HL-60/S4 treated with retinoic acid at 250 ng/mL for 4 days and 3 days (cell line): Measurements from ENCODE around the gene ARHGAP45.

ENCODE experiments used
- in situ Hi-C: fragments of 300-500 bp; cut with MboI; formaldehyde crosslinking; loops from 2 replicates; pipeline ENCODE4 v1.7.0; 2022; ENCODE audit warnings: low sequenced_read_pairs

The ARHGAP45 gene

GRCh38 chr19:1039646-1040475, 27.1 kb upstream of the ARHGAP45 start, which contains the start of gene ABCA7:
Gene ABCA7 (plus strand): TSS chr19:1040107. CDS start chr19:1041362, 1,255 bp downstream.
- in situ Hi-C loops, result no loop called here

GRCh38 chr19:1040476-1041271, 26.3 kb upstream of the ARHGAP45 start:
- in situ Hi-C loops, result no loop called here

GRCh38 chr19:1041272-1041834, 25.6 kb upstream of the ARHGAP45 start:
- in situ Hi-C loops, result no loop called here

DNA sequence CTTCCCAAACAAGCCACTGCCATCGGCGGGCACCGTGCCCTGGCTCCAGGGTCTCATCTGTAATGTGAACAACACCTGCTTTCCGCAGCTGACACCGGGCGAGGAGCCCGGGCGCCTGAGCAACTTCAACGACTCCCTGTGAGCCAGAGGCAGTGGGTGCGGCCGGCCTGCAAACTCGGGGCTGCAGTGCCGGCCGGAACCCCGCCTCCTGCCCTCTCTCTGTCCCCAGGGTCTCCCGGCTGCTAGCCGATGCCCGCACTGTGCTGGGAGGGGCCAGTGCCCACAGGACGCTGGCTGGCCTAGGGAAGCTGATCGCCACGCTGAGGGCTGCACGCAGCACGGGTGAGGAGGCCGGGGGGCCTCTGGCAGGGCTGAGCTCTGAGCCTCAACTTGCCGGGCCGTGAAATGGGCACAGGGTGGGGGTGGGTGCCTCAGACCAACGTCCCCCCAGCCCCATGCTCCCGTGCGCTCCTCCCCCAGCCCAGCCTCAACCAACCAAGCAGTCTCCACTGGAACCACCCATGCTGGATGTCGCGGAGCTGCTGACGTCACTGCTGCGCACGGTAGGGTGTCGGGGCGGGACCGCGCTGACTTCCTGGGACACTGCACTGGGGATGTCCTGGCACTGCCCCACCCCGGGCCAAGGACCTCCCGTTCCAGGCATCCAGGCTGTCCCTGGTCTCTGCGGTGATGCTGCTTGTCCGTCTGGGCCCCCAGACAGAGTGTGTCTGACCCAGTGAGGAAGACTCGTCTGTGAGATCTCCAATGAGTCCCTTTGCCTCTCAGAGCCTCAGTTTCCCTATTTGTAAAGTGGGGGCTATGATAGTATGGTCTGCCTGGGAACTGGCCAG, 24.9 kb upstream of the ARHGAP45 start:
- in situ Hi-C loops, result no loop called here

DNA sequence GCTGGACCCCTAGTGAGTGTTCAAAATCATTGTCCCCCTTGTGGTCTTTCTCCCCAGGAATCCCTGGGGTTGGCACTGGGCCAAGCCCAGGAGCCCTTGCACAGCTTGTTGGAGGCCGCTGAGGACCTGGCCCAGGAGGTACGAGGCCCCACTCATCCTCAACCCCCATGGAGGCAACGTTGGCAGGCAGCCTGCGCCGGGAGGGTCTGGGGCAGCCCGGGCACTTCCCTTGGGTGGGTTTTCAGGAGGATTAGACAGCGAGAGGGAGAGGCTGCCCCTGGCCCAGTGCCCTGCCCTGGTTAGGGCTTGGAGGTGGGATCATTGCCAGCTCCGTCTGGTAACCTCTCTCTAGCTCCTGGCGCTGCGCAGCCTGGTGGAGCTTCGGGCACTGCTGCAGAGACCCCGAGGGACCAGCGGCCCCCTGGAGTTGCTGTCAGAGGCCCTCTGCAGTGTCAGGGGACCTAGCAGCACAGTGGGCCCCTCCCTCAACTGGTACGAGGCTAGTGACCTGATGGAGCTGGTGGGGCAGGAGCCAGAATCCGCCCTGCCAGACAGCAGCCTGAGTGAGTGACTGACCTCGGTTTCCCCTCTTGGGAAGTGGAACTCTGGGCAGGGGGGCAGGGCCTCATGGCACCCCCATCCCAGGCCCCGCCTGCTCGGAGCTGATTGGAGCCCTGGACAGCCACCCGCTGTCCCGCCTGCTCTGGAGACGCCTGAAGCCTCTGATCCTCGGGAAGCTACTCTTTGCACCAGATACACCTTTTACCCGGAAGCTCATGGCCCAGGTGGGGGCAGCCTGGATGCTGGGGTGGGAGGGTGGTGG, 24.1 kb upstream of the ARHGAP45 start:
- in situ Hi-C loops, result no loop called here

GRCh38 chr19:1045247-1045603, 21.7 kb upstream of the ARHGAP45 start:
- in situ Hi-C loops, result no loop called here

GRCh38 chr19:1046117-1046626, 20.8 kb upstream of the ARHGAP45 start:
- in situ Hi-C loops, result no loop called here

DNA sequence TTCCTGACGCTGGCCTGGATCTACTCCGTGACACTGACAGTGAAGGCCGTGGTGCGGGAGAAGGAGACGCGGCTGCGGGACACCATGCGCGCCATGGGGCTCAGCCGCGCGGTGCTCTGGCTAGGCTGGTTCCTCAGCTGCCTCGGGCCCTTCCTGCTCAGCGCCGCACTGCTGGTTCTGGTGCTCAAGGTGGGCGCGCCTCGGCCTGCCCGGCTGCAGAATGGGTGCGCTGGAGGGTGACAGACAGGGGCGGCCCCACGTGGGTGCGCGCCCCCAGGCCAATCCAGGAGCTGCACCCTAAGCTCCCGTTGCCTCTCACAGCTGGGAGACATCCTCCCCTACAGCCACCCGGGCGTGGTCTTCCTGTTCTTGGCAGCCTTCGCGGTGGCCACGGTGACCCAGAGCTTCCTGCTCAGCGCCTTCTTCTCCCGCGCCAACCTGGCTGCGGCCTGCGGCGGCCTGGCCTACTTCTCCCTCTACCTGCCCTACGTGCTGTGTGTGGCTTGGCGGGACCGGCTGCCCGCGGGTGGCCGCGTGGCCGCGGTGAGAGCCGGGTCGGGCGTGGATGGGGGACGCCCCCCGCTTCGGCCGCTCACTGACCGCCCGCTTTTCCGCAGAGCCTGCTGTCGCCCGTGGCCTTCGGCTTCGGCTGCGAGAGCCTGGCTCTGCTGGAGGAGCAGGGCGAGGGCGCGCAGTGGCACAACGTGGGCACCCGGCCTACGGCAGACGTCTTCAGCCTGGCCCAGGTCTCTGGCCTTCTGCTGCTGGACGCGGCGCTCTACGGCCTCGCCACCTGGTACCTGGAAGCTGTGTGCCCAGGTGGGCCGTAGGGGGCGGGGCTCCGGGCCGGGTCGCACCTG, 19.9 kb upstream of the ARHGAP45 start:
- in situ Hi-C loops, result no loop called here

GRCh38 chr19:1047696-1048147, 19.2 kb upstream of the ARHGAP45 start:
- in situ Hi-C loops, result no loop called here

DNA sequence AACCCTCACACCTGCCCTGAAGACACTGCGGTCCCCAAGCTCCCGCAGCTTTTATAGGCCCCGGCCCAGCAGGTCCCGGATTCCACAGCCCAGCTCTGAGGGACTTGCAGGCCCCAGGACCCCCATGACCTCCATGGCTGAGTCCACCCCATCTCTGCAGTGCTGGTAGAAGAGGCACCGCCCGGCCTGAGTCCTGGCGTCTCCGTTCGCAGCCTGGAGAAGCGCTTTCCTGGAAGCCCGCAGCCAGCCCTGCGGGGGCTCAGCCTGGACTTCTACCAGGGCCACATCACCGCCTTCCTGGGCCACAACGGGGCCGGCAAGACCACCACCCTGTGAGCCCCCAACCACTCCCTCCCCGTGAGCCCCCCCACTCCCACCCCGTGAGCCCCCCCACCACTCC, 17.9 kb upstream of the ARHGAP45 start:
- in situ Hi-C loops, result no loop called here

DNA sequence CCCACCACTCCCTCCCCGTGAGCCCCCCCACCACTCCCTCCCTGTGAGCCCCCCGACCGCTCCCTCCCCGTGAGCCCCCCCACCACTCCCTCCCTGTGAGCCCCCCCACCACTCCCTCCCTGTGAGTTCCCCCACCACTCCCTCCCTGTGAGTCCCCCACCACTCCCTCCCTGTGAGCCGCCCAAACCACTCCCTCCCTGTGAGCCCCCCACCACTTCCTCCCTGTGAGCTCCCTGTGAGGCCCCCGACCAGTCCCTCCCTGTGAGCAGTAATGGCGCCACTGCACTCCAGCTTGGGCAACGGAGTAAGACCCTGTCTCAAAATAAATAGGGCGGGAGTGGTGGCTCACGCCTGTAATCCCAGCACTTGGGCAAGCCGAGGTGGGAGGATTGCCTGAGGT, 17.2 kb upstream of the ARHGAP45 start:
- in situ Hi-C loops, result no loop called here

DNA sequence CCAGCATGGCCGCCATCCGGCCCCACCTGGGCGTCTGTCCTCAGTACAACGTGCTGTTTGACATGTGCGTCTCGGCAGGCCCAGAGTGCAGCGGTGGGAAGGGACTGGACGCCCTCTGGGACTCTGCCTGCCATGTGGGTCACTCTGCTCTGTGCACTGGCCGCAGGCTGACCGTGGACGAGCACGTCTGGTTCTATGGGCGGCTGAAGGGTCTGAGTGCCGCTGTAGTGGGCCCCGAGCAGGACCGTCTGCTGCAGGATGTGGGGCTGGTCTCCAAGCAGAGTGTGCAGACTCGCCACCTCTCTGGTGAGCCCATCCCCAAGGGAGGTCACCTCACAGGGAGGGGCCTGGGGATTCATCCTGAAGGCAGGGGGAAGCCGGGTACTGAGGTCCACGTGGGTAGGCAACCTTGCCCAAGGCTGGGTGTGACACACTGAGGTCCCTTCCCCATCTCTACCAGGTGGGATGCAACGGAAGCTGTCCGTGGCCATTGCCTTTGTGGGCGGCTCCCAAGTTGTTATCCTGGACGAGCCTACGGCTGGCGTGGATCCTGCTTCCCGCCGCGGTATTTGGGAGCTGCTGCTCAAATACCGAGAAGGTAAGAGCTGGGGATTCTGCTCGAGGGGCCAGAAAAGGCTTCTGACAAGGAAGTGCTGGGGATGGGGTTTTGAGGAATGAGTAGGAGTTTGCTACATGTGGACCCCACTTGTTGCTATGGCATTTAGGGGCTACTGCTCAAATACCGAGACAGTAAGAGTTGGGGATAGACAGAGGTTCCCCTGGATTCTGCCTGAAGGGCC, 15.8 kb upstream of the ARHGAP45 start:
- in situ Hi-C loops, result no loop called here

DNA sequence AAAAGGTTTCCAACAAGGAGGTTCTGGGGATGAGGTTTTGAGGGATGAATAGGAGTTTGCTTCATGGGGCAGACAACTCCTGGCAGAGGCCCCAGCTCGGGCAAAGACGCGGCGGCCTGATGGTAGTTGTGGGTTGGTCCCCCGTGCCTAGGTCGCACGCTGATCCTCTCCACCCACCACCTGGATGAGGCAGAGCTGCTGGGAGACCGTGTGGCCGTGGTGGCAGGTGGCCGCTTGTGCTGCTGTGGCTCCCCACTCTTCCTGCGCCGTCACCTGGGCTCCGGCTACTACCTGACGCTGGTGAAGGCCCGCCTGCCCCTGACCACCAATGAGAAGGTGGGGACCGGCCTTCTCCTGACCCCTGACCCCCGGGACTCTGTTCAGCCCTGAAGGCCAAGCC, 15.2 kb upstream of the ARHGAP45 start:
- in situ Hi-C loops, result no loop called here

DNA sequence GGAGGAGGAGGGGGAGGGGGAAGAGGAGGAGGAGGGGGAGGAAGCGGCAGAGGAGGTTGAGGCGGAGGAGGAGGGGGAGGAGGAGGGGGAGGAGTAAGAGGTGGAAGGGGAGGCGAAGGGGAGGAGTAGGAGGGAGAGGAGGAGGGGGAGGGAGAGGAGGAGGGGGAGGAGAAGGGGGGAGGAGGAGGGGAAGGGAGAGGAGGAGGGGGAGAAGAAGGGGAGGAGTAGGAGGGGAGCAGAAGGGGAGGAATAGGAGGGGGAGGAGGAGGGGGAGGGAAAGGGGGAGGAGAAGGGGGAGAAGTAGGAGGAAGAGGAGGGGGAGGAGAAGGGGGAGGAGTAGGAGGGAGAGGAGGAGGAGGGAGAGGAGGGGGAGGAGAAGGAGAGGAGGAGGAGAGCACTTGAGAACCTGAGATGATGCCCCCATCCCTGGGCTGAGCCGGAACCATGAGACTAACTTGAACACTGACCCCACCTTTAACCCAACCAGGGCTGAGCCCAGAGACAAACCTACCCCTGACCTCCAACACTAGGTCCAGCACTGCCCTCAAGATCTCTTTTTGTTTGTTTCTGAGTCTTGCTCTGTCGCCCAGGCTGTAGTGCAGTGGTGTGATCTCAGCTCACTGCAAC, 14.5 kb upstream of the ARHGAP45 start:
- in situ Hi-C loops, result no loop called here

- in situ Hi-C loops, result no loop called here
Observed at GRCh38 chr19:1053176-1054101, 13.5 kb upstream of the ARHGAP45 start.
